NCI-H774 (cell line): ENCODE measurements around the gene DYNLT1.
"Not testable (repeated sequence)": the region's sequence is repeated elsewhere in the genome, so short reads cannot be mapped to it uniquely, and the experiment has no call there.

ENCODE experiments used
- DNase-seq: peaks from one replicate; lab custom pipeline; 2025; lab: John Stamatoyannopoulos, UW

The DYNLT1 gene

GRCh38 chr6:158640519-158640918, 4.0 kb downstream of the DYNLT1 start:
- DNase-seq = no peak

GRCh38 chr6:158639056-158639455, 5.5 kb downstream of the DYNLT1 start:
- DNase-seq = no peak

GRCh38 chr6:158638324-158638854, 6.2 kb downstream of the DYNLT1 start:
- DNase-seq = no peak

- no peak for DNase-seq
Observed at GRCh38 chr6:158636778-158637177, 7.8 kb downstream of the DYNLT1 start.

GRCh38 chr6:158635427-158636073, 9.0 kb downstream of the DYNLT1 start:
- DNase-seq = no peak

- DNase-seq = no peak
Observed at GRCh38 chr6:158634695-158635426, 9.7 kb downstream of the DYNLT1 start.

- DNase-seq = no peak
Observed at GRCh38 chr6:158633127-158633526, 11.4 kb downstream of the DYNLT1 start.

GRCh38 chr6:158632538-158633119, 11.9 kb downstream of the DYNLT1 start:
- not testable (repeated sequence) for DNase-seq

- no peak for DNase-seq
Observed at GRCh38 chr6:158631678-158632537, 12.6 kb downstream of the DYNLT1 start.

- no peak for DNase-seq
Observed at GRCh38 chr6:158630938-158631616, 13.5 kb downstream of the DYNLT1 start.

GRCh38 chr6:158629367-158630221, 14.9 kb downstream of the DYNLT1 start:
- no peak for DNase-seq

- no peak for DNase-seq
Observed at GRCh38 chr6:158628542-158628941, 16.0 kb downstream of the DYNLT1 start.

- no peak for DNase-seq
Observed at GRCh38 chr6:158627940-158628211, 16.7 kb downstream of the DYNLT1 start.

- DNase-seq = no peak
Observed at GRCh38 chr6:158627168-158627939, 17.2 kb downstream of the DYNLT1 start.

GRCh38 chr6:158626360-158627167, 18.0 kb downstream of the DYNLT1 start:
- DNase-seq = no peak

- DNase-seq = no peak
Observed at GRCh38 chr6:158625881-158626305, 18.6 kb downstream of the DYNLT1 start.

- no peak for DNase-seq
Observed at GRCh38 chr6:158624684-158625682, 19.6 kb downstream of the DYNLT1 start.
